Measurements from ENCODE around the gene ERAS. TPM values are rescaled to one million over a fixed set of nuclear protein-coding genes. Genes with fewer than 3 reads are reported as not detected.

Gene ERAS
- total RNA-seq, 2 donors from 2014 or later: not detected

Other genes starting within 250 kb of the ERAS start
- gene WDR13, start 229.0 kb upstream of the ERAS start, total RNA-seq: 100 to 1,000 TPM; 142 to 178 TPM
- gene WAS, start 142.7 kb upstream of the ERAS start, total RNA-seq: 1 to 10 TPM; 5.0 to 9.1 TPM
- gene SUV39H1, start 129.8 kb upstream of the ERAS start, total RNA-seq: 1 to 10 TPM; 3.6 to 3.8 TPM
- gene GLOD5, start 64.8 kb upstream of the ERAS start, total RNA-seq: not detected
- gene GATA1, start 39.9 kb upstream of the ERAS start, total RNA-seq: not detected
- gene HDAC6, start 24.4 kb upstream of the ERAS start, total RNA-seq: 10 to 100 TPM; 43.1 to 44.6 TPM
- gene PCSK1N, start 9.1 kb downstream of the ERAS start, total RNA-seq: 1 to 10 TPM; 3.9 to 9.8 TPM
- gene TIMM17B, start 71.3 kb downstream of the ERAS start, total RNA-seq: 10 to 100 TPM; 52.4 to 60.3 TPM
- 10 to 100 TPM; 49.5 to 63.7 TPM for gene PQBP1, start 71.4 kb downstream of the ERAS start, total RNA-seq
- gene SLC35A2, start 85.1 kb downstream of the ERAS start, total RNA-seq: 10 to 100 TPM; 13.8 to 17.4 TPM
- gene PIM2, start 92.5 kb downstream of the ERAS start, total RNA-seq: 1 to 10 TPM; 4.0 to 5.5 TPM
- 10 to 100 TPM; 19.0 to 27.0 TPM for gene OTUD5, start 131.1 kb downstream of the ERAS start, total RNA-seq
- gene KCND1, start 145.3 kb downstream of the ERAS start, total RNA-seq: 1 to 10 TPM in 1 of 2 donors, under 1 TPM in 1; 0.99 to 1.4 TPM
- 10 to 100 TPM; 23.7 to 25.4 TPM for gene GRIPAP1, start 175.8 kb downstream of the ERAS start, total RNA-seq
- 10 to 100 TPM; 34.5 to 36.2 TPM for gene TFE3, start 216.8 kb downstream of the ERAS start, total RNA-seq
- 1 to 10 TPM; 2.4 to 2.7 TPM for gene CCDC120, start 232.5 kb downstream of the ERAS start, total RNA-seq
- 10 to 100 TPM; 15.6 to 20.1 TPM for gene PRAF2, start 247.5 kb downstream of the ERAS start, total RNA-seq

Data from left cardiac atrium (tissue), 2 donors.